ENCODE measurements around the gene ZNF521.

Gene ZNF521

GRCh38 chr18:25253136-25253535 lies 98.8 kb downstream of the ZNF521 start:
- Histone ChIP-seq H3K4me1 (ENCODE audit: control insufficient read depth, insufficient read depth, low read length) (no peaks in the 10 kb centered on the region), H3K4me3 (ENCODE audit: low read length) (no peak overlapping the region), H3K36me3 (ENCODE audit: control insufficient read depth, insufficient read depth, low read length) (no peaks in the 10 kb centered on the region), H3K27me3 (ENCODE audit: control insufficient read depth, insufficient read depth, low read length) (peaks cover 2% of the 10 kb centered on the region), H3K27ac (ENCODE audit: low read depth, low read length) (no peak overlapping the region), H3K9ac (ENCODE audit: low read length) (no peak overlapping the region)

- Histone ChIP-seq H3K27me3 (ENCODE audit: control insufficient read depth, insufficient read depth, low read length) (peaks cover 2% of the 10 kb centered on the region), H3K4me1 (ENCODE audit: control insufficient read depth, insufficient read depth, low read length) (no peaks in the 10 kb centered on the region), H3K27ac (ENCODE audit: low read depth, low read length) (no peak overlapping the region), H3K4me3 (ENCODE audit: low read length) (no peak overlapping the region), H3K36me3 (ENCODE audit: control insufficient read depth, insufficient read depth, low read length) (no peaks in the 10 kb centered on the region), H3K9ac (ENCODE audit: low read length) (no peak overlapping the region)
Measured at GRCh38 chr18:25251068-25251467, 100.9 kb downstream of the ZNF521 start.

- H3K36me3 ChIP-seq (ENCODE audit: control insufficient read depth, insufficient read depth, low read length): no peaks in the 10 kb centered on the region
- H3K27ac ChIP-seq (ENCODE audit: low read depth, low read length): no peak overlapping the region
- H3K4me1 ChIP-seq (ENCODE audit: control insufficient read depth, insufficient read depth, low read length): no peaks in the 10 kb centered on the region
- H3K4me3 ChIP-seq (ENCODE audit: low read length): no peak overlapping the region
- H3K9ac ChIP-seq (ENCODE audit: low read length): no peak overlapping the region
- peaks cover 2% of the 10 kb centered on the region for H3K27me3 ChIP-seq (ENCODE audit: control insufficient read depth, insufficient read depth, low read length)
Measured at GRCh38 chr18:25250474-25250851, 101.5 kb downstream of the ZNF521 start.

- Histone ChIP-seq H3K9ac (ENCODE audit: low read length) (no peak overlapping the region), H3K36me3 (ENCODE audit: control insufficient read depth, insufficient read depth, low read length) (no peaks in the 10 kb centered on the region), H3K4me3 (ENCODE audit: low read length) (no peak overlapping the region), H3K27me3 (ENCODE audit: control insufficient read depth, insufficient read depth, low read length) (no peaks in the 10 kb centered on the region), H3K27ac (ENCODE audit: low read depth, low read length) (no peak overlapping the region), H3K4me1 (ENCODE audit: control insufficient read depth, insufficient read depth, low read length) (no peaks in the 10 kb centered on the region)
Measured at GRCh38 chr18:25248755-25249154, 103.2 kb downstream of the ZNF521 start.

- H3K4me3 ChIP-seq (ENCODE audit: low read length): no peak overlapping the region
- H3K27ac ChIP-seq (ENCODE audit: low read depth, low read length): no peak overlapping the region
- no peaks in the 10 kb centered on the region for H3K36me3 ChIP-seq (ENCODE audit: control insufficient read depth, insufficient read depth, low read length)
- no peaks in the 10 kb centered on the region for H3K27me3 ChIP-seq (ENCODE audit: control insufficient read depth, insufficient read depth, low read length)
- H3K9ac ChIP-seq (ENCODE audit: low read length): no peak overlapping the region
- H3K4me1 ChIP-seq (ENCODE audit: control insufficient read depth, insufficient read depth, low read length): no peaks in the 10 kb centered on the region
Measured at GRCh38 chr18:25247725-25248124, 104.2 kb downstream of the ZNF521 start.

GRCh38 chr18:25244924-25245698 lies 106.9 kb downstream of the ZNF521 start:
- Histone ChIP-seq H3K27me3 (ENCODE audit: control insufficient read depth, insufficient read depth, low read length) (no peaks in the 10 kb centered on the region), H3K9ac (ENCODE audit: low read length) (no peak overlapping the region), H3K27ac (ENCODE audit: low read depth, low read length) (no peak overlapping the region), H3K4me1 (ENCODE audit: control insufficient read depth, insufficient read depth, low read length) (no peaks in the 10 kb centered on the region), H3K36me3 (ENCODE audit: control insufficient read depth, insufficient read depth, low read length) (no peaks in the 10 kb centered on the region), H3K4me3 (ENCODE audit: low read length) (no peak overlapping the region)

- Histone ChIP-seq H3K4me3 (ENCODE audit: low read length) (no peak overlapping the region), H3K4me1 (ENCODE audit: control insufficient read depth, insufficient read depth, low read length) (no peaks in the 10 kb centered on the region), H3K9ac (ENCODE audit: low read length) (no peak overlapping the region), H3K27ac (ENCODE audit: low read depth, low read length) (no peak overlapping the region), H3K36me3 (ENCODE audit: control insufficient read depth, insufficient read depth, low read length) (no peaks in the 10 kb centered on the region), H3K27me3 (ENCODE audit: control insufficient read depth, insufficient read depth, low read length) (no peaks in the 10 kb centered on the region)
Measured at GRCh38 chr18:25244170-25244569, 107.8 kb downstream of the ZNF521 start.

GRCh38 chr18:25243754-25244153 lies 108.2 kb downstream of the ZNF521 start:
- H3K4me1 ChIP-seq (ENCODE audit: control insufficient read depth, insufficient read depth, low read length): no peaks in the 10 kb centered on the region
- H3K36me3 ChIP-seq (ENCODE audit: control insufficient read depth, insufficient read depth, low read length): no peaks in the 10 kb centered on the region
- H3K4me3 ChIP-seq (ENCODE audit: low read length): no peak overlapping the region
- H3K9ac ChIP-seq (ENCODE audit: low read length): no peak overlapping the region
- H3K27me3 ChIP-seq (ENCODE audit: control insufficient read depth, insufficient read depth, low read length): no peaks in the 10 kb centered on the region
- no peak overlapping the region for H3K27ac ChIP-seq (ENCODE audit: low read depth, low read length)

GRCh38 chr18:25243257-25243656 lies 108.7 kb downstream of the ZNF521 start:
- Histone ChIP-seq H3K4me3 (ENCODE audit: low read length) (no peak overlapping the region), H3K27ac (ENCODE audit: low read depth, low read length) (no peak overlapping the region), H3K9ac (ENCODE audit: low read length) (no peak overlapping the region), H3K36me3 (ENCODE audit: control insufficient read depth, insufficient read depth, low read length) (no peaks in the 10 kb centered on the region), H3K27me3 (ENCODE audit: control insufficient read depth, insufficient read depth, low read length) (no peaks in the 10 kb centered on the region), H3K4me1 (ENCODE audit: control insufficient read depth, insufficient read depth, low read length) (no peaks in the 10 kb centered on the region)

- Histone ChIP-seq H3K4me3 (ENCODE audit: low read length) (no peak overlapping the region), H3K4me1 (ENCODE audit: control insufficient read depth, insufficient read depth, low read length) (no peaks in the 10 kb centered on the region), H3K27me3 (ENCODE audit: control insufficient read depth, insufficient read depth, low read length) (no peaks in the 10 kb centered on the region), H3K36me3 (ENCODE audit: control insufficient read depth, insufficient read depth, low read length) (no peaks in the 10 kb centered on the region), H3K9ac (ENCODE audit: low read length) (no peak overlapping the region), H3K27ac (ENCODE audit: low read depth, low read length) (no peak overlapping the region)
Measured at GRCh38 chr18:25240420-25240770, 111.6 kb downstream of the ZNF521 start.

- Histone ChIP-seq H3K36me3 (ENCODE audit: control insufficient read depth, insufficient read depth, low read length) (no peaks in the 10 kb centered on the region), H3K4me1 (ENCODE audit: control insufficient read depth, insufficient read depth, low read length) (no peaks in the 10 kb centered on the region), H3K27ac (ENCODE audit: low read depth, low read length) (no peak overlapping the region), H3K4me3 (ENCODE audit: low read length) (no peak overlapping the region), H3K27me3 (ENCODE audit: control insufficient read depth, insufficient read depth, low read length) (no peaks in the 10 kb centered on the region), H3K9ac (ENCODE audit: low read length) (no peak overlapping the region)
Measured at GRCh38 chr18:25239581-25240419, 112.2 kb downstream of the ZNF521 start.

GRCh38 chr18:25239151-25239550 lies 112.8 kb downstream of the ZNF521 start:
- Histone ChIP-seq H3K4me1 (ENCODE audit: control insufficient read depth, insufficient read depth, low read length) (no peaks in the 10 kb centered on the region), H3K9ac (ENCODE audit: low read length) (no peak overlapping the region), H3K27me3 (ENCODE audit: control insufficient read depth, insufficient read depth, low read length) (no peaks in the 10 kb centered on the region), H3K4me3 (ENCODE audit: low read length) (no peak overlapping the region), H3K36me3 (ENCODE audit: control insufficient read depth, insufficient read depth, low read length) (no peaks in the 10 kb centered on the region), H3K27ac (ENCODE audit: low read depth, low read length) (no peak overlapping the region)
